HG03342 (cell line): ENCODE results near the gene CIP2A.
A peak's percentile ranks its signal among the peaks of the same experiment; 100 is the strongest.
"Not testable (repeated sequence)": the region's sequence is repeated elsewhere in the genome, so short reads cannot be mapped to it uniquely, and the experiment has no call there.

Source experiments
- ATAC-seq: cut with Tn5 transposase; IDR thresholded peaks from one replicate; pipeline ENCODE4 v1.9.1; 2021; ENCODE audit warnings: mild to moderate bottlenecking, moderate library complexity; ENCODE audit not compliant: unreplicated experiment

Gene CIP2A

DNA sequence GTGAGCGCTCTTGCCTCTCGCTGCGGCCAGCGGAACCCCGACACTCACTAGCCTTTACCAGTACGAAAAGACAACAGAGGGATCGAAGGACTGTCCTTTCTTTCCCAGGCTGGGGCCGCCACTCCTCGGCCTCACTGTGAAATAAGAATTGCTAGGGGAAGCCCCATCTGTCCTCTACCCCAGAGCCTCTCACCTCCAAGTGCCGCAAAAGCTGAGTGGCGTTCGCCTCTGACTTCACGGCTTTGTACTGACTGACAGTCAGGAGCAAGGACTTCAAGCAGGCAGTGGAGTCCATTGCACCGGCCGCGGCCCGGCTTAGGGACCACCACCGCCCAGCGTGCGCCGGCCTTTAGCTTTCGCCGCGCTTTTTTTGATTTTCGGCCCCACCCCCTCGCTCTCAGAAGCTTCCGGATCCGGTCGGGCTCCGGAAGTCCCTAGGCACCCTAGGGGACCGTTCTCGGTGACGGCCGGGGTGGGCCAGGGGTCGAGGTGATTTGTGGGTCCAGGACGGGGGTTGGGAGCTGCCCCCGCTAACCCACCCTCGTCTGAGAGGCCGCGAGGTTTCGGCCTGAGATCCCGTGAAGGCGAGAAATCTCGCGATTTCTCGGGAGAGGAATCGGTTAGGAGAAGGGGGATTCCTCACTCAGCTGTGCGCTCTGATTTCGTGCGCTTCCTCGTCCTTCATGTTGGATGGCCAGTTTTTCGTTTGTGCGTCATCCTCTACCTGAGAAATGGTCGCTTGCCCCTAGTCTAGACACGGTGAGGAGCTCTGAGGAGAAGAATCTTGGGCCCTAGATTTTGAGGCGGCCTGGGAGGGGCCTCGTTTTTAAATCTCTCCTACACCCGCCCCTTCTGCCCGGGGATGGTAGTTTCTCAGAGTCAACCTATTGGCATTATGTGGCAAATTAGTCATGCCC is at the start of gene CIP2A, which contains the start of gene DZIP3:
Gene CIP2A (minus strand): TSS at position 358 of the 917 bp plus-strand sequence. CDS start 63 bp downstream, at position 295.
Gene DZIP3 (plus strand): TSS at position 642 of the 917 bp plus-strand sequence. CDS start 15,685 bp downstream, outside the sequence.
- ATAC-seq = peak; percentile 94

DNA sequence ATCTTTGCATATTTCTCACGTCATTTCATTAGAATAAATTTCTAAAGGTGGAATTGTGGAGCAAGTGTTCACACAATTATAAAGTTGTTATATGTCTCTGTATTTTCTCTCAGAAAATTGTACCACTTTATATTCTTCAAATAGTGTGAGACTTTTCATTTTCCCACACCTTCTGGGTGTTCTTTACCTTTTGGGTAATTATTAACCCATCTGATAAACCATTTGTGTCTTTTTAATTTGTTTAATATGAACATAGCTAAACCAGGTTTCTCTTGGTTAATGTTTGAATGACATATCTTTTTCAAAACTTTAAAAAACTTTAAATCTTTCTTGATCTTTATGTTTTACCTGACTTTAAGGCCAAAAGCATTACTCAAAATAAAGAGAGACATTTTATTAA is 40.7 kb upstream of the CIP2A start:
- no peak for ATAC-seq

DNA sequence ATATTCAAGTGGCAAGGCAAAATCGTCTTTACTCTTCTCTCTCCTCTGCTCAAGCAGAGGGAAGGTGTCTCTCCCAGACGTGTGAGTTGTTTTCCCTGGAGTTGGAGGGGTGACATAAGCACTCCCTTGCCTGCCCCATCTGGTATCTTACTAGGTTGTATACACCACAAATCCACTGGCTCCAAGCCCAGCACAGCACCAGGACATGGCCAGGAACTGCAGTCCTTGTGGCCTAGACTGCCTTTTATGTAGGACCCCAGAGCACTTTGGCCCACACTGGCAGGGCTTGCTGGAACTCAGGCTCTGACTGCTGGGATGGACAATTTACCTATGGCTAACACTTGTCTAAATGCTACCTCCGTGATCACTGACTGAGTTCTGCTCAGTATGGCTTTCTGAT is 34.3 kb upstream of the CIP2A start:
- ATAC-seq = no peak

DNA sequence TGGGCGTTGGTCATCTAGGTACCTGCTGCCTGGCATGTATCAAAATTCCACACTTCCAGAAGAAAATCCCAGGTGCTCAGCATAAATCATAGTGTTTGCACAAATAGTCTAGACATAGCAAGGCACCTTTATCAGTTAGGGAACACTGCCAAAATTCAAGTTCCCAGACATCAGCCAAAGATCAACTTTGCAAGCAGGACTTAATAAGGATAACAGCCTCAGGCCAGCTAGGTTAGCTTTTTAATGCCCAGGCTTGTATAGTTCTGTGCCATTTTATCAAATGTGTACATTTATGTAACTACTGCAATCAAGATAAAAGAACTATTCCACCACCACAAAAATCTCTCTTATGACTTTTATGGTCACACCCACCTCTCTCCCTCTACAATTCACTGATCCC is 31.0 kb upstream of the CIP2A start:
- ATAC-seq = no peak

DNA sequence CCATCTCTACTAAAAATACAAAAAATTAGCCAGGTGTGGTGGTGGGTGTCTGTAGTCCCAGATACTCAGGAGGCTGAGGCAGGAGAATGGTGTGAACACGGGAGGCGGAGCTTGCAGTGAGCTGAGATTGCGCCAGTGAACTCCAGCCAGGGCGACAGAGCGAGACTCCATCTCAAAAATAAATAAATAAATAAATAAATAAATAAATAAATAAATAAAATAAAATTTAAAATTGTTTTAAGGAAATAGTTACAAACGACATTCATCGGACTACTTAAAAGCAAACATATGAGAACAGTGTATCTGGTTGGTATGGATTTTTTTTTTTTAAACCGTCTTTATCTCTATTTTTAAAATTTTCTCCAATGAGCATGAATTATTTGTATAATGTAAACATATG is 26.9 kb upstream of the CIP2A start:
- ATAC-seq = not testable (repeated sequence)

DNA sequence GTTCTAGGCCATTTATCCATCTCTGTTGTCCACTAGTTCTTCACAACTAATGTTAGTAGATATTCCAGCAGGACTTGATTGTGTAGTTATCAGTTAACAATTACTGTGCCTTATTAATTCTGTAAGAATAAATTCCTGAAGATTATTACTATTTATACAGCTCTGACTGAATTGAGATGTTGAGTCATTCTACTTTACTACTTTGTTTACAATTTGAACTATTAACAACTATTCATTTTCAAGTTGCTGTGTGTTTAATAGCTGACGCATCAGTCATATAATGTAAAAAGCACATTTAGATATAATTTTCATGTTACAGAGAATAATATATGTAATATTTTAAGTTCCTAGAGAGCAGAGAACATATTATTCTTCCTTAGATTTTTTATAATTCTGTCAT is 21.4 kb upstream of the CIP2A start:
- ATAC-seq = no peak

DNA sequence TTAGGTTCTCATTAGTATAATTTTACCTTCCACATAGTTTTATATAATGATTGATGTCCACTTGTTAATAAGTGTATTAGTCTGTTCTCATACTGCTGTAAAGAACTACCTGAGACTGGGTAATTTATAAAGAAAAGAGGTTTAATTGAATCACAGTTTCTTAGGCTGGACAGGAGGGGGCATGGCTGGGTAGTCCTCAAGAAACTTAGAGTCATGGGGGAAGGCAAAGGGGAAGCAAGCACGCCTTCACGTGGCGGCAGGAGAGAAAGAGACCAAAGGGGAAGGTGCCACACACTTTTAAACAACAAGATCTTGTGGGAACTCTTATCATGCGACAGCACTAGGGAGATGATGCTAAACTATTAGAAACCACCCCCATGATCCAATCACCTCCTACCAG is 19.5 kb upstream of the CIP2A start:
- ATAC-seq = no peak

DNA sequence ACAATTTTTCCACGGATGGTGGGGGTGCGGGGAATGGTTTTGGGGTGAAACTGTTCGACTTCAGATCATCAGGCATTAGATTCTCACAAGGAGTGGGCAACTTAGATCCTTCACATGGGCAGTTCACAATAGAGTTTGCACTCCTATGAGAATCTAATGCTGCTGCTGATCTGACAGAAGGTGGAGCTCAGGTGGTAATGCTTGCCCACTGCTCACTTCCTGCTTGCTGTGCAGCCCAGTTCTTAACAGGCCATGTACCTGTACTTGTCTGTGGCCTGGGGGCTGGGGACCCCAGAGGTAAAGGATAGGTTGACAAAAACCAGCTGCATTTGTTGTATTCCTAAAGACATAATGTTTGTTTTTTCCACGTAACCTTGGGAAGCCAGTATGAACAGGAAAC is 16.3 kb upstream of the CIP2A start:
- ATAC-seq = no peak

DNA sequence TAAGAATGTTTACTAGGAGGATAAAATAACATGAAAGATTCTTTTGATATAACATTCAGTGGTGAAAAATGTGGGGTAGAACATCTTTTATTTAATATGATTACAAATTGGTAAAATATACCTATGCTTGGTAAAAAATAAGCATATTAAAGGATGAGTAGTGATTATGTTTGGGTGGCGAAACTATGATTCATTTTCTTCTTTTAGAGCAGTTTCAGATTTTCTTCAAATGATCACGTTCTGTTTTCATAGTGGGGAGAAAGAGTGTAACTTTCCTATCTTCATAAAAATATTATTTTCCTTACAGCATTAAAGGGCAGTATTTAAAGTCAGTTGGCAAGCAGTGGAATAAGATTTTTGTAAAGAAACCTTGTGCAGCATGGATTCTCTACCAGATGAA is 15.8 kb upstream of the CIP2A start:
- no peak for ATAC-seq

DNA sequence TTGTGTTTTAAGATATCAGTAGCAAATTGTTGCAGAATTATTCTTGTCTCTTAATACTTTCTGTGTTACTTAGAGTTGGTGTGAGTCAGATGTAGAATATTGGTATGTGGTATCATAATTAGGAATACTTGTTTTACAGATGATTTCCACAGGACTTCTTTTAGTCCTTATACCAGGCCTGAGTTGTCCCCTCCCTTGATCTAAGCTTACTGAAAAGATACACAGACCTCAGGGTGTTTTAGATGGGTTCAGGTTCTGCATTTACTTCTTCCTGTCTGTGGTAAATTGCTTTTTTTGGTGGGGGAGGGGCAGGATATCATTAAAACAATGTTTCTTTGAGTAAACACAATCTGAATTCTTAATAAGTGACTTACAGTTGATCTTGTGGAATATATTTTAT is 14.5 kb upstream of the CIP2A start:
- no peak for ATAC-seq

DNA sequence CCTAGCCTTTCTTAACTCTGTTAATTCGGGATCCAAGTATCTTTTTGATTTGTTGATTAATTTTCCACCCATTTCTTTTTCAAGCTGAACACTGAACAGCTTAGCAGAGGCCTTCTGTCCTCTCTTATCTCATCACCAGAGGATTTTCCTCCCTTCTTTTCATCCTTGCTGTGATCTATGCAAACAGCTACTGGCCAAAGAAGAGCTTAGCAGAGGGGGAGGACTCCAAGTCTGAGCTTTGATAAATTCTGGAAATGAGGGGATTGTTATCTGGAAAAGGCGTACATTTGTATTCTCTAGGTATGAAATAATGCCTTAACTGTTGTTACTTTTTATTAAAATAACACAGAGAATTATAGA is 13.7 kb upstream of the CIP2A start:
- peak; percentile 19 for ATAC-seq

DNA sequence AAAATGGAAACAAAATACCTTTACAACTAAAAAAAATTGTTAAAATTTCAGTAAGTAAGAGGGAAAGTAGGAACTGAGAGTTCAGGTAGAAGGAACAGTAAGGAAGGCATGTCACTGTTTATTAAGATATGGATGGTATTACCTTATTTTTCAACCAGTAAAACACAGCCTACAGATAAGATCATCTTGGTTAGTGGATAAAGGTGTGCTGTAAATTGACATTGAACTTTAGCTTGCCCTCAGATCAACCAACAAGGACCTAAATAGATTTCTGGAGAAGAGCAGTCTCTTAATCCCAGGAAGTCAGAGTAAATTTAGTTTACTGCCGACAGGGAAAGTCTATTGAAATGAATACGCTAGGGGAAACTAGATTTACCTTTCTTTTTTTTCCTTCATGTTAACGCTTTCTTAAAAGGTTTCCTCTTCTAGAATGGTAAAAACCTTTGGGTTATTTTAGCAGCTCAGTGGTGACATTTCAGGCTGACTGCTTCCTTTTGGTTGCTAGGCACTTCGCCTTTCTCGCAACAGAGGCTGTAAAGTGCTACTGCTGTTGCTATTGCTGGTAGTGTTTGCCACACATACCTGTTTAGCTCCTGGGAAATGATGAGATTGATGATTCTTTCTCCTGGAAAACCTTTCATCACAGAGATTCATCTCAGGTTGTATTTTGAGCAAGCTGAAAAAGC is 13.2 kb upstream of the CIP2A start:
- peak; percentile 90 for ATAC-seq

DNA sequence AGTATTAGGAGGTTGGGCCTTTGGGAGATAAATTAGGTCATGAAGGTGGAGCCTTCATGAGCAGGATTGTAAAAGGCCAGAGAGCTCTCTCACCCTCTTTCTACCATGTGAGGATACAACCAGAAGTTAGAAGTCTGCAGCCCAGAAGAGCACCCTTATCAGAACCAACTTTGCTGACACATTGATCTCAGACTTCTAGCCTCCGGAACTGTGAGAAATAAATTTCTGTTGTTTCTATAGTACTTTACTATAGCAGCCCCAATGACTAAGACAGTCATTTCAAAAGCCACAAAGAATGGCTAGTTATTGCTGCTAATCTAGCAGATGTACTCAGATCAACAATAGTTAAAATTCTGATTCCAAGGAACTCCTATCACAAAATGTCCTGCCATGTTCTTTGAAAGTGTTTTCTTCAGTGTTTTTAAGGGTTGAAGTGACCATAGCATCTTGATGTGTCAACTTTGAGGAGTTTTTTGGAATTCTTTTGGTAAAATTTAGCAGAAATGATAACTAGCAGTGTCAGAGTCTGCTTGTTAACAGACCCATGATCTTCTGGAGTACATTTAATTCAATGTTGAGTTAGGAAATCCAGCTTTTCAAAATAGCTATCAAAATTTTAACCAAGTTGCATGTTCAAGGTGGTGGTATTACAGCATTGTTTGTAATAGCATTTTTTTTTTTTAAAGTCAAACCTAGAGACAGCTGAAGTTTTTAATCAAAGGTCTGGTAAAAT is 10.6 kb upstream of the CIP2A start:
- ATAC-seq = no peak

DNA sequence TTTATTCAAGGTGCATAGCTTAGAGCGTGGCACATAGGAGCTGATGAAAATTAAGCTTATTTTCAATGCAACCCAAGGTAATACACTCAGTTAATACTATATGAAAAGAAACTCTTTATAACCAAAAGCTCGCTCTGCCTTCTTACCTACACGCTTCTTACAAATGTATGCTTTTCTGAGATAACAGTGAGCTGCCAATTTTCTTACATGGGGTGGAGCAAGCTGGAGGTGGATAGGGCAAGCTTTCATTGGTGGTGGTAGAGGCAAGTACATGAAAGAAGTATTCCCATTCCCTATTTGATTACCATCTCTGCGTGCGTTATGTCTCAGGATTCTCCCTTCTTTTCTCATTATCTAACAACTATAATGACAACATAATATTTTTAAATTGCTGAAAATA is 9.1 kb upstream of the CIP2A start:
- no peak for ATAC-seq

DNA sequence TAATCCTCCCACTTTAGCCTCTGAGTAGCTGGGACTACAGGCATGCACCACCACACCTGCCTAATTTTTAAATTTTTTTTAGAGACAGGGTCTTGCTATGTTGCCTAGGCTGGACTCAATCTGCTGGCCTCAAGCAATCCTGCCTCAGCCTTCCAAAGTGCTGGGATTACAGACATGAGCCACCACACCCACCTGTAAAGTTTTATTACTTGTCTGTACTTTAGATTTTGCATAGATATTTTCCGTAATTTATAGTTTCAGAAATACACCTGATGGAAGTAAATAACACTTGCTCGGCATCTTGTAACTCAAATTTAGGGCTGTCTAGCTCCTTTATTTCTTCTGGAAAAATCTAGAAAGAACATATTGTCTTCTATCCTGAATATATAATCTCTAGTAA is 6.1 kb upstream of the CIP2A start:
- ATAC-seq = no peak

DNA sequence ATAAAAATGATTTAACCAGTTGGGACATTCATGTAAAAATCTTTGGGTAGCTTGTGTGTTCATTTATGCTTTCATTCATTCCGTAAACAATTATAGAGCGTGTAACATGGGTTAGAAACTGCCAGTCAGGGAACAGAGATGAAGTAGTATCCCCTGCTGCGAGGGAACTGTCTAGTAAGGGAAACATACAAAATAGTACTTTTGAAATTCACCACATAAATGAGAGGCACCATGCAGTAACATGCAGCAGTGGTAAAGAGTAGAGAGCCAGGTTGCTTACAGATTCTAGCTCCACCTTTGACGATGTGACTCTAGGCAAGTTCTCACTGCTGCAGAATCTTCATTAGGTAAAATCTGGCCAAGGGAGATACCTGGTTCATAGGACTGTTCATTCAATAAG is 1.2 kb upstream of the CIP2A start:
- ATAC-seq = no peak

DNA sequence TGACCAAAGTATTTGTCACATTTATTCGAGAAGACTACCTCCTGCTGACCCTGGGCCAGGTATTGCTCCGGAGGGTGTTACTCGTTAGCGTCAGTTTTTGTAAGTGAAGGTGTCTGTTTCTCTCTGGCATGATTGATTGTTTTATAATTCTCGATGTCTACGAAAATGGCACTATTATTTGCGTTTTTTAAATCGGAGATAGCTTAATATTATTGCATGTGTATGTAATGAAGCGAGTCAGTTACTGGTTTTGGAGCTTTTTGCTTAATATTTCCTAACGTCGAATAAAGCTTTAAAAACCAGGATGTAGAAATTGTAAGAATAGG is 723 bp upstream of the CIP2A start:
- ATAC-seq = no peak

DNA sequence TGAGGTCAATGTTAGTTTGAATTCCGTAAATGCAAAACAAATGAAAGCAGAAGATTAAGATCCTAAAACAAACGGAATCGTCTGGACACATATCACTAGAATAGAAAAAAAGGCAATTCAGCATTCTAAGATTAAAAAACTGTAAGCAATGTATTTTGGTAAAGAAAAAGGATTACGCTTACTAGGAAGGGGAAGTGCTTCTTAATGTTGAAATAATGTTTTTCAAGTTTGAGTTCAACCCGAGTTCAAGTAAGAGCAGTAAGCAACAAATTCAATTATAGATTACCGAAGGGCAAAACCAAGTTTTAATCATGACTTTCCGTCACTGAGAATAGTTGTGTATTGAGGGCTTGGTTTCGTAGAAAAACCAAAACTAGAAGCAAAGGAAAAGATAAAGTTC is 637 bp downstream of the CIP2A start:
- ATAC-seq = no peak

DNA sequence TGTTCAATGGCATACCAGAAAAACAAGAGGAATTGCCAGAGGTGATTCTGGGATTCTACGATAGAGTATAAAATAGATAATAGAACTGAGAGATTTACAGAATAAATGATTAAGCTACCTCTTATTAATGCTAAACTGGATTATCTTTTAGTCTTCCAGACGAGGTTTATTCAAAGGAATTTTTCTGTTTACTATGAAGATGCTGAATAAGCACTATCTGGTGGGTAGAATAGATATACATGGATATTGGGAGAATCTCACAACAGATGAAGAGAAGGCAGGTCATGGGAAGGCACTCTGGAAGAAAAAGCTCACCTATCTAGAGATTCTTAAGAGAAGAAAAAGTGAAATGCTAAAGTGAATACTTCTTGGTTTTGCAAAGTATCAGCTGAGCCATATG is 11.2 kb downstream of the CIP2A start:
- no peak for ATAC-seq

DNA sequence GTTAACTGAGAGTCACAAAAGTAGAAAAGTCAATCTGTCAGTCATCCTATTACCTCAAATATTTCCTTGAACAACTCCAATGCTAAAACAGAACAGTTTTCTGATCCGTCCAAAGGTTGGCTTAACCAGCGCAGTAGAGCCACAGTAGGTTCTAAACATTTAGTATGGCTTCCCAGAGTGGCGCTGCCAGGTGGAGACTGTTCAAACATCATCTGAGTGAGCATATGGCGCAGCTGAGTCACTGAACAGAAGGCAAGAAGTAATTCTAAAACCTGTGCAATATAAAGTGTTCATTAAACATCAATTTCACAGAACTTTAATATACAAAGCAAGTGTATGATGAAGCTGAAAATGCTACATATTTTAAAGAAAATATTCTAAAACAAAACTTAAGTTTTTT is 19.9 kb downstream of the CIP2A start:
- ATAC-seq = no peak

DNA sequence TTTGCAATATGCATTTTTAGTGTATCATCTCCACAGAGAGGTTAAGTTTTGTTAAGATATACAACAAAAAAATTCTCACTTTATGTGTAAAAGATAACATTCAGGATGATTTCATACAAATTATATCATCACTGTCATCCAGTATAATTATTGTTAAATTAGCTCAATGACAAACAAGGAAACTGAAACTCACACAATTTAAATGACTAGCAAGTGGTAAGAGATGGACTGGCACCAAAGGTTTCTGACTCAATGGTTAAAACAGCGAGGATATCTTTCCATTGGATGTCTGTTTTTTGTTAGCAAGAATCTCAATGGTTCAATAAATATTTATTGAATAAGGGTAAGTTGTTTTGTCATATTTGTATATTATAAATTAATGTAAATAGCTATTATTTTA is 22.6 kb downstream of the CIP2A start:
- ATAC-seq = no peak

DNA sequence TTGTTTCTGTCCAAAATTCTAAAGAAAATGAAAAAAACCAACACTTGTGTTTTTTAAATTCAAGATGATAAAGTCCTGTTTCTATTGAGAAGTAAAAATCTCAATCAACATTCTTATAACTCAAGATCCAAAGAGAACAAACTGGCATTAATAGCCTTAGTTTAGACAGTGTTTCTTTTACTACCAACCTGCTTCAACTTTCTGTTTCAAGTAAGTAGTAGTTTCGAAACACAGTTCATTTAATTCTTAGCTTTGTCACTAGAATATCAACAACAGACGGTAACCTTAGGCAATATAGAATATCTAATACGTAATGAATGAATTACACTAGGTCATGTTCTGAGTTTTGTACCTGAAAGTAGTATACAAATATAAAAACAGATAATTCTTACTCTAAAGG is 23.7 kb downstream of the CIP2A start:
- ATAC-seq = no peak
